NCI-H774 (cell line): ENCODE results near the gene KLHL6.
A peak's percentile ranks its signal among the peaks of the same experiment; 100 is the strongest.
"Not testable (repeated sequence)": the region's sequence is repeated elsewhere in the genome, so short reads cannot be mapped to it uniquely, and the experiment has no call there.

Source experiments
- DNase-seq: peaks from one replicate; lab custom pipeline; 2025; lab: John Stamatoyannopoulos, UW

KLHL6 gene

DNA sequence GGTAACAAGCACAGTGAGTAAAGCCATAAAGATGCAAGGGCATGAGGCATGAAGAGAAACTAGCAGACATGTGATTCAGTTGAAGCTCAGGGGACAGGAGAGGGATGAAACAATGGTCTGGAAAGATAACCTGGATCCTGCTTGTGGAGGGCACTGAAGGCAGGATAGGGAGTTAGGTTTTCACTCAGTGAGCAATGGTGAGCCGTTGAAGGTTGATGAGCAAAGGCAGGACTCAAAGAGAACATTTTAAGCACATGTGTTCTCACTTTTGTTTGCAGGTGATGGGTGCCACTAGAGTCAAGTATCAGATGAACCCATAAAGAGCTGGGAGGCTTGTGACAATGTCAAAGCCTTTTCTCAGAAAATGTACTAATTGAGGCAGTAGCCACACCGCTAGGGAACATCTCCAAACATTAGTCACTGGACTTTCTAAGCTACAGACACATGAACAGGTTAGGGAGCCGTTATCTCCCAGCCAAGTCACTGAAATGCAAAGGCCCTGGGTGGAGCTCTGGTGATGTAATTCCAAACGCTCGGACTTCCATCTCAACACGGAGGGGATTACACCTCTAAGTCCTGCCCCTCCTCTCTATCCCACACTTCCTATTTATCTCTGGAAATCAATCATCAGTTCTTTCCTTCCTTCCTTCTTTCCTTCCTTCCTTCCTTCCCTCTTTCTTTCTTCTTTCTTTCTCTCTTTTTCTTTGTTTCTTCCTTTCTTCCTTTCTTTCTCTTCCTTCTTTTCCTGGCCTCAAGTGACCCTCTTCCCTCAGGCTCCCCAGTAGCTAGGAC lies 22.7 kb downstream of the KLHL6 start:
- no peak for DNase-seq

DNA sequence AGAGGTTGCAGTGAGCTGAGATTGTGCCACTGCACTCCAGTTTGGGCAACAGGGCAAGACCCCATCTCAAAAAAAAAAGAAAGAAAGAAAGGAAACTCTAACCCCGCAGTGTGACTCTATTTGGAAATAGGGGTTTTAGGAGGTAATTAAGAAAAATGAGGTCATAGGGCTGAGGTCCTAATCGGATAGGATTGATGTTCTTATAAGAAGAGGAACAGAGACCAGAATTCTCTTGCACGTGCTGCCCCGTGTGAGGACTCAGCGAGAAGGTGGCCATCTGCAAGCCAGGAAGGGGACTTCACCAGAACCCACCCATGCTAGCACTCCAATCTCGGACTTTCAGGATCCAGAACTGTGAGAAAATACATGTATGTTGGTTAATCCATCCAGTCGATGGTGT lies 25.8 kb downstream of the KLHL6 start:
- no peak for DNase-seq

DNA sequence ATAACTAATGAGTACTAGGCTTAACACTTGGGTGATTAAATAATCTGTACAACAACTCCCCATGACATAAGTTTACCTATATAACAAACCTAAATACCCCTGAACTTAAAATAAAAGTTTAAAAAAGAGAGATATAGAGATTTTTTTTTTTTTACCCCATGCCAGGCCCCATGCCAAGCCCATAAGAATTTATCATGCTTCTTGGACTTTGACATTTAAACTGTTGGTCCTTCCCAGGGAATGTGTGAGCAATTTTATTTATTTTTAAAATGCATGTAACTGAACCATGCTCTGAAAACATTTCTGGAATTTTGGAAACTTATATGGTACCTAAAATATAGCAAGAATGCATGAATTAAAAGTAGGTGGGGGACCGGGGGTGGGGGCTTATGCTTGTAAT lies 26.3 kb downstream of the KLHL6 start:
- DNase-seq = no peak

DNA sequence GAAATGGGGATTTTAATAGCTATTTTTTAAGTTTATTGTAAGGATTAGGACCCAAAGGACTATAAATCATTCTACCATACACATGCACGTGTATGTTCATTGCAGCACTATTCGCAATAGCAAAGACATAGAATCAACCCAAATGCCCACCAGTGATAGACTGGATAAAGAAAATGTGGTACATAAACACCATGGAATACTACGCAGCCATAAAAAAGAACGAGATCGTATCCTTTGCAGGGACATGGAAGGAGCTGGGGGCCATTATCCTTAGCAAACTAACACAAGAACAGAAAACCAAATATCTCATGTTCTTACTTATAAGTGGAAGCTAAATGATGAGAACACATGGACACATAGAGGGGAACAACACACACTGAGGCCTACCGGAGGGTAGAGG lies 26.7 kb downstream of the KLHL6 start:
- DNase-seq = not testable (repeated sequence)

DNA sequence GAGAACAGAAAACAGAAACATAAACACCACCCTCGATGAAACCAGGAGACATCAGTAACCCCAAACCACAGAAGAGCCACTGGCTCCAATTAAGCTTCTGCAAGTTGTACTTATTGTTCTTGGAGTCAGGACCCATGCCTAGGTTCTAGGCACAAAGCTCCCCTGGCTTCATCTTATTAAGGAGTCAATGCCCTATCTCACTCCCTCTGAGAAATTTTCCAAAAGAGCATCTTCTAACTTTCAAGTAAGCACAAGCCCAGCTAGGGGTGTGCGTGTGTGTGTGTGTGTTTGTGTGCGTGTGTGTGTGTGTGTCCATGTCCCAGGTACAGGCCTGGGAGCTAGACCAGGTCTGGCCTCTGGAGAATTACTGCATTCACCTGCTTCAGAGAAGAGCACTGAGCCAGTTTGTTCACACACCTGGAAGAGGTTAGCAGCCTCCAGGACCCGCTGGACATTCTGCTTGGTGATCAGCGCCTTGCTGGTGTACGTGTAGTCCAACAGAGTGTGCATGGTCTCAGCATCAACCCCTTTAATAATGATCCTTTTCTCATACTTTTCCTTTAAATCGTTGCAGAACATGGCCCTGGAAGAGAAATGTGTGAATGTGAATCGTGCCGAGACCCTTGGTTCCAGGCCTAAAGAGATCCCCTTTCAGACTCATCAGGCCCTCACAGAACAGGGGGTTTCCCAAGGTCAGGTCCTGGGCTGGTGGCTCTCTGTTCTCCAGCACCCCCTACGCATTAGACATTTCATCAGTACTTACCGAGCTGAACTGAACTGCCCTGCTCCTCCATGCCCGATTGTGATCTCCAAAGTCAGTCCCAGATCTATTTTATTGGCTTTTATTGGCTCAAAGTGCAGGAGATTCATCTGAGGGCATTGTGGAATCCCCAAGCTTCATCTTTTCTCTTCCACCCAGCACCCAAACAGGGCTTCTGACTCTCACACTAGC lies 27.8 kb downstream of the KLHL6 start:
- DNase-seq = no peak

DNA sequence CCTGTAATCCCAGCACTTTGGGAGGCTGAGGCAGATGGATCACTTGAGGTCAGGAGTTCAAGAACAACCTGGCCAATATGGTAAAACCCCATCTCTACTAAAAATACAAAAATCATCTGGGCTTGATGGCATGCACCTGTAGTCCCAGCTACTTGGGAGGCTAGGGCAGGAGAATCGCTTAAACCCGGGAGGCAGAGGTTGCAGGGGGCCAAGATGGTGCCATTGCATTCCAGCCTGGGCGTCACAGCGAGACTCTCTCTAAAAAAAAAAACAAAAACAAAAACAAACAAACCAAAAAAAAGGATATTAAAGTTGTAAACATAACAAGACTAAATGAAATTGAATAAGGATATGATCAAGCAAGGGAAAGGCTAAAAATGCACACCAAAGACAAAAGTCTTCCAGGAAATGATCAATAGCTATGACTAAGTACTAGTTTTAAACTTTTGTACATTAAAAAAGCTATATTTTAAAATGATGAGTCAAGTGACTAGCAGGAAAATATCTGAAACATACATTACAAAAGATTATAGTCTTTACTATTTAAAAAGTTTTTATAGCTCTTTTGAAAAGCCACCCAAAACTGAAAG lies 28.6 kb downstream of the KLHL6 start:
- DNase-seq = no peak

DNA sequence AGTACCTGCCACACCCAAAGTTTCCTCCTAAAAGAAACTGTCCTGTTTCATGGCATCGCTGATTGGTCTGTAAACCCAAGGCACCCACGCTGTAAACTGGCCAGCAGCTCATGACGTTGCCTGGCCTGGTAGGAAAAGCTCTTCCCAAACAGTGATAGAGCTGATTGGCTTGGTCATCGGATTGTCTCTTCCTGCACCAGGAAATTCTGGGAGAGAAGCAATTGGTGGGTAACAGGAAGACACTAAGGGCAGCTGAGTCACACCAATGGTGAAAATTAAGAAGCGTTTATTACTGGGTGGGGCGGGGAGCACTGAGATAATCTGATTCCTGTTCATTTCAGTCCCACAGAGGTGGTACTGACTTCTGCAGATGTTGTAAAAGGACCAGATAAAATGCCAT lies 31.0 kb downstream of the KLHL6 start:
- no peak for DNase-seq

DNA sequence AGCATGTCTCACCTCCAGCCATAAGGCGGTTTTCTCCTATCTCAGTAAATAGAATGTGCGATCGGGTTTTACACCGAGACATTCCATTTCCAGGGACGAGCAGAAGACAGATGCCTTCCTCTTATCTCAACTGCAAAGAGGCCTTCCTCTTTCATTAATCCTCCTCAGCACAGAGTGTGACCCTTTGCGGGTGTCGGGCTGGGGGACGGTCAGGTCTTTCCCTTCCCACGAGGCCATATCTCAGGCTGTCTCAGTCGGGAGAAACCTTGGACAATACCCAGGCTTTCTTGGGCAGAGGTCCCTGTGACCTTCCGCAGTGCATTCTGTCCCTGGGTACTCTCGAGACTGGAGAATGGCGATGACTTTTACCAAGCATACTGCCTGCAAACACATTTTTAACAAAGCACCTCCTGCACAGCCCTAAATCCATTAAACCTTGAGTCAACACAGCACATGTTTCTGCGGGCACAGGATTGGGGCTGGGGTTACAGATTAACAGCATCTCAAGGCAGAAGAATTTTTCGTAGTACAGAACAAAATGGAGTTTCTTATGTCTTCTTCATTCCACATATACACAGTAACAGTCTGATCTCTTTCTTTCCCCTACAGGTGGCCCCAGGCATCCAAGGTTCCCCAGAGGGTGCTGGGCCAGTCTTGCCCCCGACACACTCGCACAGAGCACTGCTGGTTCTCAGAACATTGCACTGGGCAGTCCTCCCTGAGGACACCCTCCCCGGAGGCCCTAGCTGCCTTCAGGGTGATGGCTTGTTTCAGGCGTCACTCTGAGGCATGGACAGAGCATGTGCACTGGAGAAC lies 34.6 kb downstream of the KLHL6 start:
- not testable (repeated sequence) for DNase-seq

DNA sequence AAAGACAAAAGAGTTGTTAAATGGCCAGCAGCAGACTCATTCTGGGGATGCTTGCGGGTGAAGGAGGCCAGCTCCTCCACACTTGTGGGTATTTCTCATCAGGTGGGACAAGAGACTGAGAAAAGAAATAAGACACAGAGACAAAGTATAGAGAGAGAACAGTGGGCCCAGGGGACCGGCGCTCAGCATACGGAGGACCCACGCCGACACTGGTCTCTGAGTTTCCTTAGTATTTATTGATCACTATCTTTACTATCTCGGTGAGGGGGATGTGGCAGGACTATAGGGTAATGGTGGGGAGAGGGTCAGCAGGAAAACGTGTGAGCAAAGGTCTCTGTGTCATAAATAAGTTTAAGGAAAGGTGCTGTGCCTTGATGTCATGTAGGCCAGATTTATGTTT lies 35.2 kb downstream of the KLHL6 start:
- not testable (repeated sequence) for DNase-seq

DNA sequence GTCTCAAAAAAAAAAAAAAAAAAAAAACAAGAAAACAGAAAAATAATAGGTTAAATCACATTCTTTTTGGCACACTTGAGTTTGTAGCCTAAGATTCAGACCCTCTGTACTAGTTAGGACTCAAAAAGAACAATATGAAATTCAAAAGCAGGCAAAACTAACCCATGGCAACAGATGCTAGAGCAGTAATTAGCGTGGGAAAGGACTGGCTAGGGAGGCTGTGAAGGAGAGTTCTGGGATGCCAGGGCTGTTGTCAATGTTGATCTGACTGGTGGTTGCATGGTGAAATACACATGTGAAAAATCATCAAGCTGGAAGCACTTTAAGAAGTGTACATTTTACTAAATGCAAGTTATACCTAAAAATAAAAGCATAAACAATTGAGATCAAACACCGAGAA lies 35.6 kb downstream of the KLHL6 start:
- no peak for DNase-seq

DNA sequence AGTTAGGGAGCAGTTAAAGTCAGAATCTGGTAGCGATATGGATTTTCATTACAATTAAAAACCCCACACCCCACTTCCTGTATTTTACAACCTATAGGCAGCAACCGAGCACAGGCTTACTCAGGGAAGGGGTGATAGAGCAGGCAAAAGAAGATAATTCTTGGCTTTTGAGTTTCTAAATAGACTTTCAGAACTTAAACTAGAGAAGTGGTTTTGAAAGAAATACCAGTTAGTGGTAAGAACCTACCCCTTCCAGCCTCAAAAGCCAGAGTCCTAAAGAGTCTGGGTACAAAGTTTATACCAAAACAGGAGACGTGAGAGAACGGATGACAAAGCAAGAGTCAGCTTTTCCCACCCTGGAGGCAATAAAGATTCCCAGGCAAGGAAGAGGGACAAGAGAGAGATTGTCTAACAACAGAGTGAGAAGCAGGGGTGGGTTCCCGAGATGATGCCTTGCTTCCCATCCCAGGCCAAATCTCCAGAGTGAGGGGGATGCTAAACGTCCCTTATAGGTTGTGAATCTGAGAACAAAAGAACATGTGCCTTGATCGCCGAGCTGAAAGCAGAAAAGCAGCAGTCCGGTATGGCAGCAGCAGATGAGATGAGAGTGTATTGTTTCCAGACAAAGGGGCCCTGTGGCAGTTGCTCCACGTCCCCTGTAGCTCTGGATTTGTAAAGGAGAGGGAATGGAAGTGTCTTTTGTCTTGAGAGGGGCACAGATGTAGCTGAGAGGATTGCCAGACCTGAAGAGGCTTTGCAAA lies 36.8 kb downstream of the KLHL6 start:
- peak; percentile 18 for DNase-seq

DNA sequence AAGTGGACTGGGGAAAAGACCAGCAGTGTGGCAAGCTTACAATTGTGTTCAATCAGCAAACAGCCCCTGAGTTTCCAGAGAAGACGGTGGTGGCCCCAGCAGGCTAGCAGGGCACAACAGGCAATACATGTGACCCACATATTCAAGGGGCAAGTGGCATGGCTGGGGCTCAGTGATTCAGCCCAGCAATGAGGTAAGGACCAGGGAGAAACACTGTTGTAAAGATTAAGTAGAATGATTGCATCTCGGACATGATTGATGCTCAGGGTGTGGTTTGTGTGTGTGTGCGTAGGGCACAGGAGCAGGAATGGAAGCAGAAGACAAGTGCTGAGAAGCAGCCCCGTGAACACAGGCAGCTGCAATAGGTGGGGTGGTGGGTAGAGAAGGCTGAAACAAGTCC lies 37.9 kb downstream of the KLHL6 start:
- DNase-seq = no peak

DNA sequence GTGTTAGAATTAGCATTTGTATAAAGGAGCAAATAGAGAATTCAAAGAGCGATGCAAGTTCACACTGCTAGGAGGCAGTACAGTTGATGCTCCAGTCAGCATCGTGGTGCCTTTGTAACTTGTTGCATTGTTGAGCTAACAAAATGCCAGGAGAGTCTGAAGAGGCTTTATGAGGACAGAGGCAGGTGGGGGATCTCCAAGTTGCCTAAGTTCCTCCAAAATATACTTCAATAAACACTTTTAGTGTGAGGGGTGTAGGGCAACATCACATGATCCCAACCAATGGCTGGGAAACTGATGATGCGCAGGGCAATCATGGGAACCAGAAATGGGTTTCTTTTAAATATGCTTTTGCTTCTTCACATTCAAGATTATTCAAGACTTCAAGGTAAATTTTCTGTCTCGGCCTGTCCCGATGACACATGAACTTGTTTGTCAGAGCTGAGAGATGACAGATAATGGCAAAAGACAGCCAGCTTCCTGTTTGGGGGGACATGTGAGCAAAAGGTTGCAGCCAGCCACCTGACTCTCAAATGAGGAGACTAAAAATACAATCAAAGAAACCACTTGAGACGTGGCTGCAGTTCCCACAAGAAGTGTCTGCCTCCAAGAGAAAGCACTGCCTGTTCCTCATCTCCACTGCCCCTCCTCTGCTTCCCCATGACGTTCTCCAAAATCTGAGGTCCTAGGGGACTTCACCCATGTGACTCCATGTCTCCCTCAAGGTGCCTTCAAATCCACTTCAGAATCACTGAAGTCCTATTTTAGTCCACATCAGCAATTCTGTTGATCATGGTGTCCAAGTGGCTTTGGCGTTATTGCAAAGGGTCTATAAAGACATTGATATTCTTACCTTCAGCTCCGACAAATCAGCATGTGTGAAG lies 39.3 kb downstream of the KLHL6 start:
- DNase-seq = no peak

DNA sequence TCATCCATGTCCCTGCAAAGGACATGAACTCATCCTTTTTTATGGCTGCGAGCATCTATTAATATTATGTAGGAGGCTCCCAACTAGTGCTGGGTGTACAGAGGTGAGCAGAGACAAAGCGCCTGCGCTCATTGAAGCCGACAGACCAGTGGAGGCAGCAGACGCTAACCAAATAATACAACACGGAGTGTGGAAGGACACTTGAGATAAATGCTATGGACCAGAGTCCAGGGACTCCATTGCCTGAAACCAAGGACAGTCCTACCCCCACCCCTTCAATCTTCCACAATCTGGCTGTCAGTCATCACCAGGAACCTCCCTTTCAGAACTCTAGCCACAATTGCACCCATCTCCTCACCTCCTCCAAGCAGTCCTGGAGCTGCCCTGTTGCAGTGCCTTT lies 41.5 kb downstream of the KLHL6 start:
- DNase-seq = no peak

DNA sequence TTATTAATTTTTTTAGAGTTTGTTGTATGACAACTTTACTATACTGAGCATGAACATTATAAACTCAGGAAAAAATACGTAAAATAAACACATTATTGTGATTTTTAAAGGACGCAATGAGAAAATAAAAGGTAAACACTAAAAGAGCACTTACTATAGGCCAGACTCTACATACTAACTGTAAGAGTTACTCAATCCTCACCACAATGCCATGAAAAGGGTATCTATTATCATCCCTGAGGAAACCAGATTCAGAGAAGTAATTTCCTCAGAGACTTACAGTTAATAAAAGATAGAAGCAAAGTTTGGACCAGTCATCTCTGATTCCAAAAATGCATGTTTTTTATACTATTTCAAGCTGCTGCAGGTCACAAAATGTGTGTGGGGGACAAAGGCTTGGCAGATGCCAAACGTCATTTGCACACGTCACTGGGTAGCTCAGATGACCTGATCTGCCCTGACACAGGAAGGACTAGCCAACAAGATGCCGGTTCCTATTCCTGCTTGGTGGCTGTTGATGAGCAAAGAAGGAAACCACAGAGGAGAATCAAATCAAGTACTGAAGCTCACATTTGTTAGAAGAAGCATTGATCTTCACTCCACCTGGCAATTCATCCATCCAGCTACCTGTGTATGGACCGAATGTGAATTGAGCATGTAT lies 42.3 kb downstream of the KLHL6 start:
- no peak for DNase-seq

DNA sequence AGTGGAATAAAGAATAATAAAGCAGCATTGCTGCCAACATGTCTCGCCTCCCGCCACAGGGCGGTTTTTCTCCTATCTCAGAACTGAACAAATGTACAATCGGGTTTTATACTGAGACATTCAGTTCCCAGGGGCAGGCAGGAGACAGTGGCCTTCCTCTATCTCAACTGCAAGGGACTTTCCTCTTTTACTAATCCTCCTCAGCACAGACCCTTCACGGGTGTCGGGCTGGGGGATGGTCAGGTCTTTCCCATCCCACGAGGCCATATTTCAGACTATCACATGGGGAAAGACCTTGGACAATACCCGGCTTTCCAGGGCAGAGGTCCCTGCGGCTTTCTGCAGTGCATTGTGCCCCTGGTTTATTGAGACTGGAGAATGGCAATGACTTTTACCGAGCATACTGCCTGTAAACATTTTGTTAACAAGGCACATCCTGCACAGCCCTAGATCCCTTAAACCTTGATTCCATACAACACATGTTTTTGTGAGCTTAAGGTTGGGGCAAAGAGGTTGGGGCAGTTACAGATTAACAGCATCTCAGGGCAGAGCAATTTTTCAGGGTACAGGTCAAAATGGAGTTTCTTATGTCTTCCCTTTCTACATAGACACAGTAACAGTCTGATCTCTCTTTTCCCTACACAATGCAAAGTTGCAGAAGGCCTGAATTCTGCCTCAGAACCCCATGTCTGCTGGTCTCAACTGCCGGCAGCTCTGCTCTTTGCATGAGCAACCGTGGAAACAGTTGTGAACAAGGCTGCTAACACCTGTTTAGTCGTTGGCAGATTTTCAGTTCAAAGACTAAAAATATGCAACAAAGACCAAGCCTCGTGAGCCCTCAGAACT lies 44.0 kb downstream of the KLHL6 start:
- DNase-seq = not testable (repeated sequence)

DNA sequence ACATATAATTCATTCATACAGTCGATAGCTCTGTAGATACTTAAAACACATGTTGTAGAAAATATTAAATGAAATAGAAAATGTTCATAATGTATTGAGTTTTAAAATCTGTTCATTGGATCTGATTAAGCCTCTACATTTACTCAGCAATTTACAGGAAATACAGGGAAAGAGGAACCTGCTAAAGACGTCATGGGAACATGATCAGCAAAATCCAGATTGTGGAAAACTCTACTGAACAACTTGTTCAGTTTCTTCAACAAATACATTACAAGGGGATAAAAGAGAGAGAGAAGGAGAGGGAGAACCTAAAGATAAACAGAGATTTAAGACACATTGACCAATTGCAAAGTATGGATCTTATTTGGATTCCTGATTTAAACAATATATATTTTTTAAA lies 46.7 kb downstream of the KLHL6 start:
- no peak for DNase-seq

DNA sequence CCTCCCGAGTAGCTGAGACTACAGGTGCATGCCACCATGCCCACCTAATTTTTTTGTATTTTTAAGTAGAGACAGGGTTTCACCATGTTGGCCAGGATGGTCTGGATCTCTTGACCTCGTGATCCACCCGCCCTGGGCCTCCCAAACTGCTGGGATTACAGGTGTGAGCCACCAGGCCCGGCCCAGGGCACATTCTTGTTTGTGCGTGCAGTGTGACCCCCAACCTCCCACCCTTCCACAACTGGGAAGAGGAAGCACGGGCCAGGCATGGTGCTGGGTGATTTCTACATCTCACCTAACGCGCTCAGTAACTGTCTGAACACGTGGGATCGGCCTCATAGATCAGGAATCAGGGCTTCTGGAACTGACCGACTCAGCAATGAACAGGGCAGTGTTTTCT lies 48.0 kb downstream of the KLHL6 start:
- no peak for DNase-seq
